Mesendoderm (in vitro differentiated cells): ENCODE data around the gene HDAC4.
A peak's percentile ranks its signal among the peaks of the same experiment; 100 is the strongest.

ENCODE experiments used
- DNase-seq: peaks from one replicate; pipeline ENCODE4 v3.0.0; 2013
- H2AK5ac ChIP-seq: 2 replicates; pipeline ENCODE4 v1.6.1; 2013; ENCODE audit warnings: low read length, inconsistent platforms
- H2BK120ac ChIP-seq: 2 replicates; pipeline ENCODE4 v1.6.1; 2013; ENCODE audit warnings: low read depth, mild to moderate bottlenecking, low read length, moderate library complexity, mixed read lengths
- H2BK15ac ChIP-seq: replicated peaks from 2 replicates; pipeline ENCODE4 v1.6.1; 2013; ENCODE audit warnings: low read depth, mild to moderate bottlenecking, moderate library complexity
- H2BK5ac ChIP-seq: 2 replicates; pipeline ENCODE4 v1.6.1; 2013; ENCODE audit warnings: low read length, inconsistent platforms
- H3K18ac ChIP-seq: 2 replicates; pipeline ENCODE4 v1.6.1; 2013; ENCODE audit warnings: mild to moderate bottlenecking, low read length, mixed read lengths
- H3K23ac ChIP-seq: one replicate; pipeline ENCODE4 v1.6.1; 2013; ENCODE audit warnings: low read length
- H3K27ac ChIP-seq: 2 replicates; pipeline ENCODE4 v1.5.1; 2013; ENCODE audit warnings: low read depth, mild to moderate bottlenecking, inconsistent platforms, low read length, moderate library complexity
- H3K27me3 ChIP-seq: 2 replicates; pipeline ENCODE4 v1.6.1; 2013; ENCODE audit warnings: low read length, control low read depth, mild to moderate bottlenecking, inconsistent platforms; ENCODE audit not compliant: insufficient read depth, poor library complexity
- H3K36me3 ChIP-seq: 2 replicates; pipeline ENCODE4 v1.6.1; 2013; ENCODE audit warnings: low read length, inconsistent platforms; ENCODE audit not compliant: control insufficient read depth, insufficient read depth
- H3K4ac ChIP-seq: one replicate; pipeline ENCODE4 v1.6.1; 2013; ENCODE audit warnings: low read depth, mild to moderate bottlenecking, low read length, moderate library complexity
- H3K4me1 ChIP-seq: 2 replicates; pipeline ENCODE4 v1.6.1; 2013; ENCODE audit warnings: low read depth, low read length, inconsistent platforms; ENCODE audit not compliant: control insufficient read depth
- H3K4me2 ChIP-seq: 2 replicates; pipeline ENCODE4 v1.6.1; 2013; ENCODE audit warnings: low read length
- H3K4me3 ChIP-seq: 2 replicates; pipeline ENCODE4 v1.5.1; 2013; ENCODE audit warnings: mild to moderate bottlenecking, low read length
- H3K56ac ChIP-seq: one replicate; pipeline ENCODE4 v1.6.1; 2013; ENCODE audit warnings: low read length
- H3K79me1 ChIP-seq: 2 replicates; pipeline ENCODE4 v1.6.1; 2013; ENCODE audit warnings: low read length, inconsistent platforms
- H3K79me2 ChIP-seq: 2 replicates; pipeline ENCODE4 v1.6.1; 2013; ENCODE audit warnings: mild to moderate bottlenecking, low read length; ENCODE audit not compliant: control insufficient read depth, insufficient read depth
- H3K9ac ChIP-seq: 2 replicates; pipeline ENCODE4 v1.6.1; 2013; ENCODE audit warnings: low read length, inconsistent platforms
- H4K5ac ChIP-seq: one replicate; pipeline ENCODE4 v1.6.1; 2013; ENCODE audit warnings: low read length
- H4K8ac ChIP-seq: one replicate; pipeline ENCODE4 v1.6.1; 2013; ENCODE audit warnings: low read depth, mild to moderate bottlenecking, control low read depth, low read length, moderate library complexity
- WGBS: extraction: QIAGEN DNeasy Blood & Tissue Kit; methylation state at CpG from one replicate; pipeline ENCODE4 v1.1.7; 2013; ENCODE audit warnings: low lambda C conversion rate, missing lambda C conversion rate; ENCODE audit not compliant: insufficient coverage; ENCODE audit errors: extremely low coverage; 5-methylcytosine and 5-hydroxymethylcytosine counted together

Gene HDAC4

GRCh38 chr2:239162141-239162821, 238.5 kb downstream of the HDAC4 start:
- H2BK120ac ChIP-seq, result no peak overlapping the region
- H4K8ac ChIP-seq, result no peak overlapping the region
- no peak overlapping the region for H2BK5ac ChIP-seq
- H3K56ac ChIP-seq, result no peak overlapping the region
- no peak overlapping the region for H3K9ac ChIP-seq
- no peaks in the 10 kb centered on the region for H3K79me2 ChIP-seq
- H3K27ac ChIP-seq, result no peak overlapping the region
- no peak overlapping the region for H2AK5ac ChIP-seq
- no peak overlapping the region for H3K23ac ChIP-seq
- no peak overlapping the region for H2BK15ac ChIP-seq
- no peak overlapping the region for H3K4me2 ChIP-seq
- H3K18ac ChIP-seq, result no peak overlapping the region
- no CpG with 5 or more reads among the region's 23 CpGs for WGBS
- no peaks in the 10 kb centered on the region for H3K79me1 ChIP-seq
- no peak overlapping the region for H3K4me3 ChIP-seq
- H3K27me3 ChIP-seq, result no peaks in the 10 kb centered on the region
- no peaks in the 10 kb centered on the region for H3K36me3 ChIP-seq
- DNase-seq, result no peak
- no peaks in the 10 kb centered on the region for H3K4me1 ChIP-seq
- H4K5ac ChIP-seq, result no peak overlapping the region
- no peak overlapping the region for H3K4ac ChIP-seq

GRCh38 chr2:239161711-239162140, 239.1 kb downstream of the HDAC4 start:
- DNase-seq, result no peak
- Histone ChIP-seq H4K8ac (no peak overlapping the region), H2AK5ac (no peak overlapping the region), H3K23ac (no peak overlapping the region), H3K4ac (no peak overlapping the region), H2BK15ac (no peak overlapping the region), H3K79me2 (no peaks in the 10 kb centered on the region), H2BK120ac (no peak overlapping the region), H3K9ac (no peak overlapping the region), H3K79me1 (no peaks in the 10 kb centered on the region), H3K4me1 (no peaks in the 10 kb centered on the region), H3K36me3 (no peaks in the 10 kb centered on the region), H2BK5ac (no peak overlapping the region), H3K4me3 (no peak overlapping the region), H3K27me3 (no peaks in the 10 kb centered on the region), H3K18ac (no peak overlapping the region), H3K27ac (no peak overlapping the region), H3K4me2 (no peak overlapping the region), H4K5ac (no peak overlapping the region), H3K56ac (no peak overlapping the region)
- no CpG with 5 or more reads among the region's 14 CpGs for WGBS

GRCh38 chr2:239160226-239161143, 240.3 kb downstream of the HDAC4 start:
- H3K56ac ChIP-seq, result no peak overlapping the region
- H3K4me3 ChIP-seq, result no peak overlapping the region
- no peak overlapping the region for H3K4me2 ChIP-seq
- no peak overlapping the region for H3K23ac ChIP-seq
- no peak overlapping the region for H2BK120ac ChIP-seq
- H3K4me1 ChIP-seq, result no peaks in the 10 kb centered on the region
- H3K27ac ChIP-seq, result no peak overlapping the region
- DNase-seq, result no peak
- H3K4ac ChIP-seq, result no peak overlapping the region
- no peak overlapping the region for H3K18ac ChIP-seq
- no peak overlapping the region for H4K8ac ChIP-seq
- 100% methylated on average over 2 of the region's 32 CpGs for WGBS
- no peaks in the 10 kb centered on the region for H3K79me1 ChIP-seq
- no peak overlapping the region for H2AK5ac ChIP-seq
- H3K36me3 ChIP-seq, result no peaks in the 10 kb centered on the region
- no peaks in the 10 kb centered on the region for H3K27me3 ChIP-seq
- H4K5ac ChIP-seq, result no peak overlapping the region
- no peak overlapping the region for H3K9ac ChIP-seq
- no peak overlapping the region for H2BK15ac ChIP-seq
- H2BK5ac ChIP-seq, result no peak overlapping the region
- no peaks in the 10 kb centered on the region for H3K79me2 ChIP-seq

- H3K4me3 ChIP-seq, result no peak overlapping the region
- no peak overlapping the region for H2BK120ac ChIP-seq
- no peaks in the 10 kb centered on the region for H3K4me1 ChIP-seq
- no peak overlapping the region for H2BK5ac ChIP-seq
- H3K56ac ChIP-seq, result no peak overlapping the region
- H3K9ac ChIP-seq, result no peak overlapping the region
- WGBS, result 100% methylated on average over 1 of the region's 9 CpGs
- no peak overlapping the region for H3K4me2 ChIP-seq
- H3K79me2 ChIP-seq, result no peaks in the 10 kb centered on the region
- no peak overlapping the region for H3K27ac ChIP-seq
- no peak overlapping the region for H4K8ac ChIP-seq
- H3K36me3 ChIP-seq, result no peaks in the 10 kb centered on the region
- no peak for DNase-seq
- no peak overlapping the region for H3K18ac ChIP-seq
- no peak overlapping the region for H3K4ac ChIP-seq
- no peak overlapping the region for H4K5ac ChIP-seq
- H3K79me1 ChIP-seq, result no peaks in the 10 kb centered on the region
- H2AK5ac ChIP-seq, result no peak overlapping the region
- H3K23ac ChIP-seq, result no peak overlapping the region
- H2BK15ac ChIP-seq, result no peak overlapping the region
- no peaks in the 10 kb centered on the region for H3K27me3 ChIP-seq
Measured at GRCh38 chr2:239159476-239159911, 241.3 kb downstream of the HDAC4 start.

- Histone ChIP-seq H3K9ac (no peak overlapping the region), H3K27me3 (no peaks in the 10 kb centered on the region), H3K4me1 (no peaks in the 10 kb centered on the region), H2AK5ac (no peak overlapping the region), H2BK15ac (no peak overlapping the region), H3K36me3 (no peaks in the 10 kb centered on the region), H3K4ac (no peak overlapping the region), H3K27ac (no peak overlapping the region), H2BK120ac (no peak overlapping the region), H3K56ac (no peak overlapping the region), H3K79me2 (no peaks in the 10 kb centered on the region), H4K8ac (no peak overlapping the region), H3K4me3 (no peak overlapping the region), H3K4me2 (no peak overlapping the region), H3K79me1 (no peaks in the 10 kb centered on the region), H2BK5ac (no peak overlapping the region), H4K5ac (no peak overlapping the region), H3K23ac (no peak overlapping the region), H3K18ac (no peak overlapping the region)
- DNase-seq, result peak; percentile 29
- WGBS, result 100% methylated on average over 10 of the region's 29 CpGs
Measured at GRCh38 chr2:239158641-239159475, 242.0 kb downstream of the HDAC4 start.
